Measurements from ENCODE around the gene PEX5. TPM values are rescaled to one million over a fixed set of nuclear protein-coding genes. Genes with fewer than 3 reads are reported as not detected.

Gene PEX5
- total and polyA plus RNA-seq, 8 donors: 34.1 to 59.4 (median 50.3) TPM

- H3K36me3 ChIP-seq: peaks cover 0 to 25% of the 10 kb centered on the region in 2 donors
- H3K4me1 ChIP-seq: peaks cover 0 to 4% of the 10 kb centered on the region in 2 donors
- H3K4me3 ChIP-seq: no peak overlapping the region
- intact Hi-C loops (cut with DNase I): no loop called here
- DNase-seq (no peak), ATAC-seq (no peak)
- H3K27me3 ChIP-seq: no peaks in the 10 kb centered on the region
- H3K27ac ChIP-seq: no peak overlapping the region
- H3K9me3 ChIP-seq: no peaks in the 10 kb centered on the region
- TF ChIP-seq CTCF (IDR thresholded peaks at IDR 0.05): no peak
These were observed 46.5 kb upstream of the PEX5 start for GRCh38 chr12:7142809-7143465.

- Histone ChIP-seq H3K4me3 (no peak overlapping the region), H3K27me3 (no peaks in the 10 kb centered on the region), H3K27ac (no peak overlapping the region), H3K9me3 (no peaks in the 10 kb centered on the region), H3K4me1 (peaks cover 0 to 4% of the 10 kb centered on the region in 2 donors), H3K36me3 (peaks cover 0 to 29% of the 10 kb centered on the region in 2 donors)
- intact Hi-C loops (cut with DNase I): no loop called here
- TF ChIP-seq CTCF (IDR thresholded peaks at IDR 0.05): no peak
- no peak for DNase-seq
- ATAC-seq: no peak
These were observed 45.9 kb upstream of the PEX5 start for GRCh38 chr12:7143564-7143963.

- intact Hi-C loops (cut with DNase I): no loop called here
- Histone ChIP-seq H3K27ac (no peak overlapping the region), H3K4me3 (no peak overlapping the region), H3K9me3 (no peaks in the 10 kb centered on the region), H3K4me1 (peaks cover 0 to 4% of the 10 kb centered on the region in 2 donors), H3K36me3 (peaks cover 0 to 39% of the 10 kb centered on the region in 2 donors), H3K27me3 (no peaks in the 10 kb centered on the region)
- ATAC-seq (peak; percentile 48), DNase-seq (peak in 2 of 4 donors; percentile 32 to 33)
- peak; percentile 39 to 44 for TF ChIP-seq CTCF (IDR thresholded peaks at IDR 0.05)
These were observed 44.9 kb upstream of the PEX5 start for GRCh38 chr12:7144414-7145120.

- Histone ChIP-seq H3K9me3 (no peaks in the 10 kb centered on the region), H3K4me1 (peaks cover 4% of the 10 kb centered on the region in 2 donors), H3K4me3 (no peak overlapping the region), H3K27ac (no peak overlapping the region), H3K27me3 (no peaks in the 10 kb centered on the region), H3K36me3 (peaks cover 0 to 48% of the 10 kb centered on the region in 2 donors)
- intact Hi-C loops (cut with DNase I): no loop called here
- TF ChIP-seq CTCF (IDR thresholded peaks at IDR 0.05): no peak
- no peak for DNase-seq
- no peak for ATAC-seq
These were observed 43.8 kb upstream of the PEX5 start for GRCh38 chr12:7145671-7146070.

- H3K9me3 ChIP-seq: no peaks in the 10 kb centered on the region
- H3K27me3 ChIP-seq: no peaks in the 10 kb centered on the region
- H3K36me3 ChIP-seq: peaks cover 0 to 48% of the 10 kb centered on the region in 2 donors
- no peak overlapping the region for H3K27ac ChIP-seq
- no peak for TF ChIP-seq CTCF (IDR thresholded peaks at IDR 0.05)
- intact Hi-C loops (cut with DNase I): no loop called here
- ATAC-seq (no peak), DNase-seq (no peak)
- H3K4me1 ChIP-seq: peaks cover 4 to 5% of the 10 kb centered on the region in 2 donors
- H3K4me3 ChIP-seq: no peak overlapping the region
These were observed 43.3 kb upstream of the PEX5 start for GRCh38 chr12:7146228-7146627.
